ENCODE data around the gene LTBP1.

DNA sequence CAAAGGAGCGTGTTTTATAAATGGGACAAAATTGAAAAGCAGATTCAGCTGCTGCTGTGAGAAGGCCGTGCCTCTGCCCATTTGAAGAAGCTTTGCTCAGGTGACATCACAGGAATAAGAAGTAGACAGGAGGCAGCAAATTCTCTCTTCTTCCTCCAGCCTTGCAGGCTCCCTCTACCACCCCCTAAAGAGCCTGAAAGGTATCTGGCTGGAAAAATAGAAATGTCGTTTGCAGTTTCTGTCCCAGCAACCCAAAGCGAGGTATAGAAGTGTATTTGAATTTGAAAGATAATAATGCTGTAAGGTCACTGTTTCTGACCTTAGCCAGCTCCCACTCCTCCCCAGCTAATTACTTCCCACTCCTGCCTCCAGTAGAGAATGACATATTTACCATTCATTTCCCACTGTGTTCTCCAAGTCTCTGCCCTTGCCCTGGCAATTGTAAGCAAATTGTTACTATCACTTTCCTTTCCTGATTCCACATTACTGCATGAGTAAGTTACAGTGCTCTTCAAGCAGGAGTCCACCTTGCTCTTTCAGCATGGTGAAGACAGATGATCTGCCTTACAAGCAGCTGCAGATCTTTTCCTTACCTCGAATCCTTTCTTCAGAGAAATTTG is 472.9 kb downstream of the LTBP1 start:
- TF ChIP-seq, protein P1, sequence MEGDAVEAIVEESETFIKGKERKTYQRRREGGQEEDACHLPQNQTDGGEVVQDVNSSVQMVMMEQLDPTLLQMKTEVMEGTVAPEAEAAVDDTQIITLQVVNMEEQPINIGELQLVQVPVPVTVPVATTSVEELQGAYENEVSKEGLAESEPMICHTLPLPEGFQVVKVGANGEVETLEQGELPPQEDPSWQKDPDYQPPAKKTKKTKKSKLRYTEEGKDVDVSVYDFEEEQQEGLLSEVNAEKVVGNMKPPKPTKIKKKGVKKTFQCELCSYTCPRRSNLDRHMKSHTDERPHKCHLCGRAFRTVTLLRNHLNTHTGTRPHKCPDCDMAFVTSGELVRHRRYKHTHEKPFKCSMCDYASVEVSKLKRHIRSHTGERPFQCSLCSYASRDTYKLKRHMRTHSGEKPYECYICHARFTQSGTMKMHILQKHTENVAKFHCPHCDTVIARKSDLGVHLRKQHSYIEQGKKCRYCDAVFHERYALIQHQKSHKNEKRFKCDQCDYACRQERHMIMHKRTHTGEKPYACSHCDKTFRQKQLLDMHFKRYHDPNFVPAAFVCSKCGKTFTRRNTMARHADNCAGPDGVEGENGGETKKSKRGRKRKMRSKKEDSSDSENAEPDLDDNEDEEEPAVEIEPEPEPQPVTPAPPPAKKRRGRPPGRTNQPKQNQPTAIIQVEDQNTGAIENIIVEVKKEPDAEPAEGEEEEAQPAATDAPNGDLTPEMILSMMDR (IDR thresholded peaks at IDR 0.05), result no peak
- no peak for TF ChIP-seq POLR2A (IDR thresholded peaks at IDR 0.05)
